ENCODE data around the gene CABP2. TPM values are rescaled to one million over a fixed set of nuclear protein-coding genes. Genes with fewer than 3 reads are reported as not detected.

CABP2 gene
- polyA plus RNA-seq, 1 of the 3 experiments (the other 2 are of a cell fraction) = not detected

GRCh38 chr11:67489885-67490726 lies 33.1 kb downstream of the CABP2 start:
- peaks cover 0 to 47% of the 10 kb centered on the region in 2 experiments for H3K36me3 ChIP-seq (replicated peaks in 1 of 2; ENCODE audit: control insufficient read depth in 1 of 2, insufficient read depth in 2 of 2, low read length in 1 of 2)
- peaks cover 6% of the 10 kb centered on the region for H3F3A ChIP-seq (replicated peaks; ENCODE audit: insufficient read depth)
- ChIA-PET CTCF (interaction anchor here (1.2 to 1.5 kb wide), 3 partner anchors 12 to 133 kb away, joined by 3 to 4 read pairs (median 4); no protein-coding TSS in a partner anchor), POLR2A (no interaction called here)
- H3K9me2 ChIP-seq = no peaks in the 10 kb centered on the region
- H3K27me3 ChIP-seq (ENCODE audit: insufficient read depth) = no peaks in the 10 kb centered on the region
- no peak for DNase-seq
- H2AFZ ChIP-seq (ENCODE audit: low read depth) = no peak overlapping the region
- no peak overlapping the region for H3K4me3 ChIP-seq (ENCODE audit: low read depth in 2 of 2, low read length in 1 of 2)
- H4K20me1 ChIP-seq (ENCODE audit: insufficient read depth) = no peaks in the 10 kb centered on the region
- peaks cover 0 to under 1% of the 10 kb centered on the region in 2 experiments; a peak in 1 of 4 replicates for H3K4me1 ChIP-seq (ENCODE audit: control insufficient read depth in 1 of 2, insufficient read depth in 2 of 2, low read depth in 1 of 2, low read length in 1 of 2)
- 87% methylated on average over 8 of the region's 23 CpGs for WGBS (ENCODE audit: low lambda C conversion rate)
- H3K27ac ChIP-seq (ENCODE audit: low read depth in 2 of 2, low read length in 1 of 2) = no peak overlapping the region
- TF ChIP-seq FOXM1 (IDR thresholded peaks at IDR 0.05; ENCODE audit: low read depth) = no peak
- no peak for TF ChIP-seq FOSL2 (IDR thresholded peaks at IDR 0.05; ENCODE audit: borderline replicate concordance, low read depth)
- peaks cover 7% of the 10 kb centered on the region for H3K79me2 ChIP-seq (ENCODE audit: insufficient read depth)
- H3K4me2 ChIP-seq = no peak overlapping the region
- no peaks in the 10 kb centered on the region for H3K9me3 ChIP-seq
- H3K9ac ChIP-seq = no peak overlapping the region

- Histone ChIP-seq H4K20me1 (ENCODE audit: insufficient read depth) (no peaks in the 10 kb centered on the region), H3K79me2 (ENCODE audit: insufficient read depth) (peaks cover 14% of the 10 kb centered on the region), H3F3A (replicated peaks; ENCODE audit: insufficient read depth) (peaks cover 6% of the 10 kb centered on the region), H3K9me2 (no peaks in the 10 kb centered on the region), H3K9me3 (no peaks in the 10 kb centered on the region), H2AFZ (ENCODE audit: low read depth) (no peak overlapping the region), H3K4me2 (no peak overlapping the region), H3K27me3 (ENCODE audit: insufficient read depth) (no peaks in the 10 kb centered on the region), H3K4me3 (ENCODE audit: low read depth in 2 of 2, low read length in 1 of 2) (no peak overlapping the region), H3K36me3 (replicated peaks in 1 of 2; ENCODE audit: control insufficient read depth in 1 of 2, insufficient read depth in 2 of 2, low read length in 1 of 2) (peaks cover 0 to 45% of the 10 kb centered on the region in 2 experiments), H3K9ac (no peak overlapping the region), H3K27ac (ENCODE audit: low read depth in 2 of 2, low read length in 1 of 2) (no peak overlapping the region), H3K4me1 (ENCODE audit: control insufficient read depth in 1 of 2, insufficient read depth in 2 of 2, low read depth in 1 of 2, low read length in 1 of 2) (peaks cover 0 to 6% of the 10 kb centered on the region in 2 experiments; a peak in 1 of 4 replicates)
- WGBS (ENCODE audit: low lambda C conversion rate) = 91% methylated on average over 12 of the region's 25 CpGs
- DNase-seq = no peak
- ChIA-PET CTCF (interaction anchor here (1.2 to 1.5 kb wide), 3 partner anchors 13 to 132 kb away, joined by 3 to 4 read pairs (median 4); no protein-coding TSS in a partner anchor), POLR2A (no interaction called here)
- TF ChIP-seq REST (IDR thresholded peaks at IDR 0.05; ENCODE audit: low read depth, low read length) (no peak), FOSL2 (IDR thresholded peaks at IDR 0.05; ENCODE audit: borderline replicate concordance, low read depth) (no peak), TAF1 (IDR thresholded peaks at IDR 0.05; ENCODE audit: borderline replicate concordance, low read depth, low read length) (no peak), FOXM1 (IDR thresholded peaks at IDR 0.05; ENCODE audit: low read depth) (no peak), ELF1 (IDR thresholded peaks at IDR 0.05) (no peak), RAD21 (IDR thresholded peaks at IDR 0.05; ENCODE audit: low read length) (no peak), EZH2phosphoT487 (IDR thresholded peaks at IDR 0.05; ENCODE audit: borderline replicate concordance, low read depth) (no peak)
- TF ChIP-seq, protein P1, sequence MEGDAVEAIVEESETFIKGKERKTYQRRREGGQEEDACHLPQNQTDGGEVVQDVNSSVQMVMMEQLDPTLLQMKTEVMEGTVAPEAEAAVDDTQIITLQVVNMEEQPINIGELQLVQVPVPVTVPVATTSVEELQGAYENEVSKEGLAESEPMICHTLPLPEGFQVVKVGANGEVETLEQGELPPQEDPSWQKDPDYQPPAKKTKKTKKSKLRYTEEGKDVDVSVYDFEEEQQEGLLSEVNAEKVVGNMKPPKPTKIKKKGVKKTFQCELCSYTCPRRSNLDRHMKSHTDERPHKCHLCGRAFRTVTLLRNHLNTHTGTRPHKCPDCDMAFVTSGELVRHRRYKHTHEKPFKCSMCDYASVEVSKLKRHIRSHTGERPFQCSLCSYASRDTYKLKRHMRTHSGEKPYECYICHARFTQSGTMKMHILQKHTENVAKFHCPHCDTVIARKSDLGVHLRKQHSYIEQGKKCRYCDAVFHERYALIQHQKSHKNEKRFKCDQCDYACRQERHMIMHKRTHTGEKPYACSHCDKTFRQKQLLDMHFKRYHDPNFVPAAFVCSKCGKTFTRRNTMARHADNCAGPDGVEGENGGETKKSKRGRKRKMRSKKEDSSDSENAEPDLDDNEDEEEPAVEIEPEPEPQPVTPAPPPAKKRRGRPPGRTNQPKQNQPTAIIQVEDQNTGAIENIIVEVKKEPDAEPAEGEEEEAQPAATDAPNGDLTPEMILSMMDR (IDR thresholded peaks at IDR 0.05) = no peak
These were observed 33.9 kb downstream of the CABP2 start for GRCh38 chr11:67489203-67489884.
